Right atrium auricular region (tissue), 2 donors: ENCODE results near the gene RASSF4. TPM values are rescaled to one million over a fixed set of nuclear protein-coding genes. Genes with fewer than 3 reads are reported as not detected.

ENCODE experiments used
- DNase-seq: peaks from one replicate; pipeline ENCODE4 v3.0.0-alpha.2; 2019; ENCODE audit warnings: low spot score
- H3K27ac ChIP-seq, 2 donors: fragments of 200-600 bp; sonication (generic); 1 replicate in 1 of 2; 2 replicates in 1 of 2; pipeline ENCODE4 v1.5.1; 2016 to 2019
- H3K27me3 ChIP-seq, 2 donors: fragments of 200-600 bp; sonication (generic); one replicate each; pipeline versions ENCODE4 v1.5.1 to v1.6.0; 2017 to 2019
- H3K36me3 ChIP-seq: fragments of 200-600 bp; sonication (generic); one replicate; pipeline ENCODE4 v1.5.1; 2016
- H3K4me1 ChIP-seq, 2 donors: fragments of 200-600 bp; sonication (generic); one replicate each; pipeline versions ENCODE4 v1.5.1 to v1.6.0; 2017 to 2019
- H3K4me3 ChIP-seq, 2 donors: fragments of 200-600 bp; sonication (generic); 1 replicate in 1 of 2; 2 replicates in 1 of 2; pipeline ENCODE4 v1.5.1; 2017 to 2019; ENCODE audit warnings: mild to moderate bottlenecking in 1 of 2, moderate library complexity in 1 of 2
- H3K9me3 ChIP-seq, 2 donors: fragments of 200-600 bp; sonication (generic); one replicate each; pipeline ENCODE4 v1.5.1; 2019
- CTCF ChIP-seq, 2 donors: fragments of 200-600 bp; sonication (generic); IDR thresholded peaks; one replicate each; pipeline ENCODE4 v1.5.1; 2019; ENCODE audit warnings: antibody characterized with exemption in 2 of 2
- total RNA-seq, 2 donors: library from RNA; depleted of rRNA; stranded (reverse); fragments of >200 nt; gene quantifications; one replicate each; pipeline ENCODE4 v1.1.0, GENCODE V29; 2016

The RASSF4 gene
- total RNA-seq, 2 donors from 2014 or later = 43.3 to 43.4 TPM

- Histone ChIP-seq H3K4me3 (no peak overlapping the region), H3K27me3 (no peaks in the 10 kb centered on the region), H3K9me3 (no peaks in the 10 kb centered on the region), H3K4me1 (peaks cover 0 to 22% of the 10 kb centered on the region in 2 donors), H3K36me3 (no peaks in the 10 kb centered on the region), H3K27ac (no peak overlapping the region)
- DNase-seq = no peak
- no peak for TF ChIP-seq CTCF (IDR thresholded peaks at IDR 0.05)
Measured at GRCh38 chr10:44929356-44930255, 30.0 kb upstream of the RASSF4 start.

GRCh38 chr10:44930904-44931620 is 28.5 kb upstream of the RASSF4 start:
- H3K27ac ChIP-seq = no peak overlapping the region
- DNase-seq = no peak
- H3K4me1 ChIP-seq = peaks cover 0 to 37% of the 10 kb centered on the region in 2 donors
- no peaks in the 10 kb centered on the region for H3K36me3 ChIP-seq
- H3K9me3 ChIP-seq = no peaks in the 10 kb centered on the region
- no peaks in the 10 kb centered on the region for H3K27me3 ChIP-seq
- no peak overlapping the region for H3K4me3 ChIP-seq
- TF ChIP-seq CTCF (IDR thresholded peaks at IDR 0.05) = no peak

GRCh38 chr10:44931621-44932516 is 27.7 kb upstream of the RASSF4 start:
- Histone ChIP-seq H3K4me3 (no peak overlapping the region), H3K27ac (peak overlapping the region in 1 of 2 donors; percentile 8), H3K36me3 (no peaks in the 10 kb centered on the region), H3K9me3 (no peaks in the 10 kb centered on the region), H3K27me3 (no peaks in the 10 kb centered on the region), H3K4me1 (peaks cover 0 to 44% of the 10 kb centered on the region in 2 donors)
- no peak for DNase-seq
- TF ChIP-seq CTCF (IDR thresholded peaks at IDR 0.05) = no peak

- Histone ChIP-seq H3K36me3 (no peaks in the 10 kb centered on the region), H3K27me3 (no peaks in the 10 kb centered on the region), H3K27ac (peak overlapping the region in 1 of 2 donors; percentile 8), H3K4me1 (peaks cover 0 to 51% of the 10 kb centered on the region in 2 donors), H3K4me3 (no peak overlapping the region), H3K9me3 (no peaks in the 10 kb centered on the region)
- peak; percentile 92 to 99 for TF ChIP-seq CTCF (IDR thresholded peaks at IDR 0.05)
- peak; percentile 94 for DNase-seq
Measured at GRCh38 chr10:44932517-44933450, 26.8 kb upstream of the RASSF4 start.
